Gastroesophageal sphincter (tissue), 3 donors: ENCODE results near the gene STARD3NL.

ENCODE experiments used
- CTCF ChIP-seq, 4 experiments: fragments of 200-600 bp in 2 of 4; fragments of 450-650 bp in 2 of 4; sonication (generic) in 1 of 4; IDR thresholded peaks; one replicate each; pipeline ENCODE4 v1.5.1; 2017 to 2019; ENCODE audit warnings: antibody characterized with exemption in 4 of 4, mild to moderate bottlenecking in 2 of 4, moderate library complexity in 2 of 4
- POLR2A ChIP-seq, 2 donors: fragments of 450-650 bp; IDR thresholded peaks; one replicate each; pipeline ENCODE4 v1.6.1; 2017; ENCODE audit warnings: antibody characterized with exemption in 2 of 2, mild to moderate bottlenecking in 2 of 2, moderate library complexity in 1 of 2

- TF ChIP-seq POLR2A (IDR thresholded peaks at IDR 0.05) (no peak), CTCF (IDR thresholded peaks at IDR 0.05) (no peak)
Measured at GRCh38 chr7:38211486-38211885, 33.4 kb downstream of the STARD3NL start.
